ENCODE results near the gene CMTM2.

DNA sequence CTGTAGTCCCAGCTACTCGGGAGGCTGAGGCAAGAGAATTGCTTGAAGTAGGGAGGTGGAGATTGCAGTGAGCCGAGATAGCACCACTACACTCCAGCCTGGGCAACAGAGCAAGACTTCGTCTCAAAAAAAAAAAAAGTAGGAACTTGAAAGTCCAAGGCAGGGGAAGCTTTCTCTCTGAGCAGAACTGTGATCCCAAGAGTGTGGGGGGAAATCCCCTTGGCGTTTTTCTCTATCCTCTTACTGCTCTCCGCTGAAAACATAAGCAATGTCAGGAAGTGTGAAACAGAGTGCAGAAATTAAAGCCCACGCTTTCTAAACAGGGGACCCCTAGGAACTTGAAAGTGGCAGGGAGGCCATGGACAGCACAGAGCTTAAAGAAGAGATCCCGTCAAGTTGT lies 15.5 kb downstream of the CMTM2 start:
- TF ChIP-seq POLR2A (IDR thresholded peaks at IDR 0.05), result no peak
- TF ChIP-seq, protein P1, sequence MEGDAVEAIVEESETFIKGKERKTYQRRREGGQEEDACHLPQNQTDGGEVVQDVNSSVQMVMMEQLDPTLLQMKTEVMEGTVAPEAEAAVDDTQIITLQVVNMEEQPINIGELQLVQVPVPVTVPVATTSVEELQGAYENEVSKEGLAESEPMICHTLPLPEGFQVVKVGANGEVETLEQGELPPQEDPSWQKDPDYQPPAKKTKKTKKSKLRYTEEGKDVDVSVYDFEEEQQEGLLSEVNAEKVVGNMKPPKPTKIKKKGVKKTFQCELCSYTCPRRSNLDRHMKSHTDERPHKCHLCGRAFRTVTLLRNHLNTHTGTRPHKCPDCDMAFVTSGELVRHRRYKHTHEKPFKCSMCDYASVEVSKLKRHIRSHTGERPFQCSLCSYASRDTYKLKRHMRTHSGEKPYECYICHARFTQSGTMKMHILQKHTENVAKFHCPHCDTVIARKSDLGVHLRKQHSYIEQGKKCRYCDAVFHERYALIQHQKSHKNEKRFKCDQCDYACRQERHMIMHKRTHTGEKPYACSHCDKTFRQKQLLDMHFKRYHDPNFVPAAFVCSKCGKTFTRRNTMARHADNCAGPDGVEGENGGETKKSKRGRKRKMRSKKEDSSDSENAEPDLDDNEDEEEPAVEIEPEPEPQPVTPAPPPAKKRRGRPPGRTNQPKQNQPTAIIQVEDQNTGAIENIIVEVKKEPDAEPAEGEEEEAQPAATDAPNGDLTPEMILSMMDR (IDR thresholded peaks at IDR 0.05), result no peak
